HCT116 (cell line): ENCODE data around the gene ADORA1. TPM values are rescaled to one million over a fixed set of nuclear protein-coding genes. Genes with fewer than 3 reads are reported as not detected.

Source experiments
- ATAC-seq: fragments of 200-7000 bp; cut with Tn5 transposase; 2 replicates; pipeline ENCODE4 v1.9.1; 2020; ENCODE audit warnings: mild to moderate bottlenecking, moderate library complexity
- BruUV-seq: library from RNA; stranded (reverse); fragments of 400-500 nt; replicated peaks from 2 replicates; lab custom pipeline; 2021; lab: Mats Ljungman, UMichigan
- CTCF ChIA-PET: fragments of 300-600 bp; sonication (Branson Sonifier 250); formaldehyde crosslinking; loops from one replicate; lab custom pipeline; 2021; ENCODE audit warnings: antibody characterized with exemption; lab: Charles Lee
- POLR2A ChIA-PET: fragments of 300-600, 350-600 bp; sonication (Branson Sonifier 250); formaldehyde crosslinking; loops from one replicate; lab custom pipeline; 2021; ENCODE audit warnings: antibody characterized with exemption; lab: Charles Lee
- RAD21 ChIA-PET, 2 experiments: fragments of 300-600 bp; sonication (Branson Sonifier 250); formaldehyde crosslinking; loops; one replicate each; lab custom pipeline; 2023; ENCODE audit warnings: low total read pairs in 2 of 2; ENCODE audit not compliant: uncharacterized antibody in 2 of 2, unreplicated experiment in 2 of 2, low non-redundant PET in 1 of 2; lab: Charles Lee
- DNase-seq: peaks from one replicate; pipeline ENCODE4 v3.0.0-alpha.2; 2010; ENCODE audit warnings: low read depth, low spot score
- H2AFZ ChIP-seq: fragments of 200-600 bp; shearing (Covaris generic), sonication (generic); 2 replicates; pipeline ENCODE4 v1.6.1; 2017; ENCODE audit warnings: low read depth, mixed run types, mixed read lengths, antibody characterized with exemption, low read length; ENCODE audit not compliant: poor library complexity, severe bottlenecking
- H3K27ac ChIP-seq: 2 replicates; pipeline ENCODE4 v1.5.1; 2012; ENCODE audit warnings: low read depth, low read length
- H3K27me3 ChIP-seq: fragments of 200-600 bp; sonication (generic); 2 replicates; pipeline ENCODE4 v1.6.1; 2016; ENCODE audit warnings: mixed run types, low read length, mixed read lengths; ENCODE audit not compliant: insufficient read depth
- H3K36me3 ChIP-seq, 2 experiments: fragments of 200-500 bp in 1 of 2; fragments of 200-600 bp in 1 of 2; sonication (Bioruptor generic) in 1 of 2; sonication (generic) in 1 of 2; 2 replicates each; pipeline versions ENCODE4 v1.5.1 to v1.6.1; 2014 to 2016; ENCODE audit warnings: low read length in 2 of 2, inconsistent platforms in 1 of 2, mixed read lengths in 1 of 2, mixed run types in 1 of 2; ENCODE audit not compliant: insufficient read depth in 2 of 2, control insufficient read depth in 1 of 2
- H3K4me1 ChIP-seq, 2 experiments: fragments of 200-600 bp in 1 of 2; sonication (generic) in 1 of 2; 2 replicates each; pipeline versions ENCODE4 v1.5.1 to v1.6.1; 2012 to 2017; ENCODE audit warnings: low read length in 2 of 2, inconsistent platforms in 1 of 2, mild to moderate bottlenecking in 1 of 2, mixed read lengths in 1 of 2, mixed run types in 1 of 2, moderate library complexity in 1 of 2; ENCODE audit not compliant: insufficient read depth in 2 of 2, control insufficient read depth in 1 of 2
- H3K4me2 ChIP-seq: fragments of 200-600 bp; sonication (generic); 2 replicates; pipeline ENCODE4 v1.6.1; 2017; ENCODE audit warnings: mixed run types, low read length, mixed read lengths
- H3K4me3 ChIP-seq, 2 experiments: fragments of 200-600 bp in 1 of 2; sonication (generic) in 1 of 2; replicated peaks in 1 of 2; 2 replicates each; pipeline ENCODE4 v1.5.1; 2011 to 2016; ENCODE audit warnings: low read length in 2 of 2, control low read depth in 1 of 2, low read depth in 1 of 2, mild to moderate bottlenecking in 1 of 2, mixed read lengths in 1 of 2, mixed run types in 1 of 2
- H3K79me2 ChIP-seq: fragments of 200-600 bp; sonication (generic); 2 replicates; pipeline ENCODE4 v1.6.1; 2017; ENCODE audit warnings: mild to moderate bottlenecking, mixed run types, low read length, moderate library complexity, mixed read lengths; ENCODE audit not compliant: insufficient read depth
- H3K9ac ChIP-seq: fragments of 200-600 bp; sonication (generic); 2 replicates; pipeline ENCODE4 v1.6.1; 2016; ENCODE audit warnings: low read length, mixed read lengths
- H3K9me2 ChIP-seq: fragments of 200-600 bp; sonication (generic), shearing (Covaris generic); 2 replicates; pipeline ENCODE4 v1.6.1; 2017; ENCODE audit warnings: mixed run types, mild to moderate bottlenecking, moderate library complexity; ENCODE audit not compliant: insufficient read depth
- H3K9me3 ChIP-seq, 2 experiments: fragments of 200-500 bp in 1 of 2; fragments of 200-600 bp in 1 of 2; sonication (Bioruptor generic) in 1 of 2; sonication (generic) in 1 of 2; 2 replicates each; pipeline ENCODE4 v1.6.1; 2014 to 2017; ENCODE audit warnings: low read length in 2 of 2, mixed read lengths in 2 of 2, inconsistent platforms in 1 of 2, low read depth in 1 of 2, mild to moderate bottlenecking in 1 of 2, mixed run types in 1 of 2, moderate library complexity in 1 of 2; ENCODE audit not compliant: control insufficient read depth in 1 of 2, insufficient read depth in 1 of 2
- H4K20me1 ChIP-seq: fragments of 200-600 bp; sonication (generic), shearing (Covaris generic); 2 replicates; pipeline ENCODE4 v1.6.1; 2017; ENCODE audit warnings: mixed run types, mild to moderate bottlenecking, moderate library complexity; ENCODE audit not compliant: insufficient read depth
- CBX3 ChIP-seq: IDR thresholded peaks from 2 replicates; pipeline ENCODE4 v1.6.1; 2012; ENCODE audit warnings: low read depth
- CEBPB ChIP-seq: IDR thresholded peaks from 2 replicates; pipeline ENCODE4 v1.6.1; 2012; ENCODE audit warnings: low read depth
- CTCF ChIP-seq, 3 experiments: fragments of 200-600 bp in 1 of 3; sonication (generic) in 1 of 3; IDR thresholded peaks in 2 of 3; conservative IDR thresholded peaks in 1 of 3; 2 replicates each; pipeline ENCODE4 v1.5.1; 2012 to 2017; ENCODE audit warnings: low read depth in 2 of 3, low read length in 2 of 3, antibody characterized with exemption in 1 of 3, borderline replicate concordance in 1 of 3, control low read depth in 1 of 3, mild to moderate bottlenecking in 1 of 3, mixed read lengths in 1 of 3, mixed run types in 1 of 3, moderate library complexity in 1 of 3; ENCODE audit not compliant: insufficient read depth in 1 of 3
- EGR1 ChIP-seq: IDR thresholded peaks from 2 replicates; pipeline ENCODE4 v1.6.1; 2012; ENCODE audit warnings: low read depth
- ELF1 ChIP-seq: IDR thresholded peaks from 2 replicates; pipeline ENCODE4 v1.6.1; 2012; ENCODE audit warnings: low read depth, borderline replicate concordance
- EZH2 ChIP-seq: fragments of 200-600 bp; sonication (generic); IDR thresholded peaks from 2 replicates; pipeline ENCODE4 v1.6.1; 2017; ENCODE audit warnings: antibody characterized with exemption, mixed run types
- EZH2phosphoT487 ChIP-seq: fragments of 200-600 bp; IDR thresholded peaks from 2 replicates; pipeline ENCODE4 v1.6.1; 2018; ENCODE audit warnings: antibody characterized with exemption, borderline replicate concordance
- FOSL1 ChIP-seq: IDR thresholded peaks from 2 replicates; pipeline ENCODE4 v1.6.1; 2012; ENCODE audit warnings: low read depth
- JUND ChIP-seq: IDR thresholded peaks from 2 replicates; pipeline ENCODE4 v1.6.1; 2012
- MAX ChIP-seq: IDR thresholded peaks from 2 replicates; pipeline ENCODE4 v1.6.1; 2012
- POLR2A ChIP-seq: IDR thresholded peaks from 2 replicates; pipeline ENCODE4 v1.7.0; 2011; ENCODE audit warnings: borderline replicate concordance; ENCODE audit not compliant: insufficient read depth, insufficient read length; ENCODE audit errors: extremely low read depth
- POLR2AphosphoS5 ChIP-seq: IDR thresholded peaks from 2 replicates; pipeline ENCODE4 v1.6.1; 2011; ENCODE audit warnings: mild to moderate bottlenecking, low read depth, low read length, moderate library complexity
- SP1 ChIP-seq: IDR thresholded peaks from 2 replicates; pipeline ENCODE4 v1.6.1; 2012; ENCODE audit warnings: low read depth
- SRF ChIP-seq: IDR thresholded peaks from 2 replicates; pipeline ENCODE4 v1.6.1; 2012; ENCODE audit warnings: low read depth
- ZBTB33 ChIP-seq: IDR thresholded peaks from 2 replicates; pipeline ENCODE4 v1.6.1; 2011; ENCODE audit warnings: mild to moderate bottlenecking, low read length, moderate library complexity; ENCODE audit not compliant: insufficient replicate concordance; ENCODE audit errors: extremely low read depth
- ZFX ChIP-seq: fragments of 450-650 bp; IDR thresholded peaks from 2 replicates; pipeline ENCODE4 v1.6.1; 2017
- ZNF274 ChIP-seq: fragments of 200-500 bp; sonication (Bioruptor generic); IDR thresholded peaks from 2 replicates; pipeline ENCODE4 v1.6.1; 2014; ENCODE audit warnings: mild to moderate bottlenecking, low read depth, low read length, inconsistent platforms
- intact Hi-C: fragments of 100-400 bp; cut with micrococcal nuclease; formaldehyde crosslinking; loops from 2 replicates; pipeline ENCODE4 v1.10.0; 2022
- total RNA-seq: library from RNA; stranded (reverse); gene quantifications from one replicate; pipeline ENCODE4 v1.2.1, GENCODE V29; 2021; ENCODE audit not compliant: unreplicated experiment

The ADORA1 gene
- total RNA-seq, 1 experiment from 2014 or later = 2.8 TPM

- POLR2A ChIA-PET = no interaction called here
- TF ChIP-seq SRF (no peak), FOSL1 (no peak), ZBTB33 (no peak), EZH2phosphoT487 (no peak), CBX3 (no peak), JUND (no peak), POLR2A (no peak), MAX (no peak), EZH2 (no peak), ZFX (no peak), POLR2AphosphoS5 (no peak), ELF1 (no peak), ZNF274 (no peak), CEBPB (no peak), EGR1 (no peak), CTCF (IDR thresholded peaks at IDR 0.05 in 2 of 3, conservative IDR thresholded peaks at IDR 0.05 in 1 of 3; ENCODE audit: borderline replicate concordance in 1 of 3, insufficient read depth in 1 of 3, low read depth in 2 of 3, low read length in 2 of 3) (no peak), SP1 (no peak)
- DNase-seq = no peak
These were observed 56.3 kb downstream of the ADORA1 start for GRCh38 chr1:203183828-203184227.

More at GRCh38 chr1:203183828-203184227, 56.3 kb downstream of the ADORA1 start:
- Histone ChIP-seq H2AFZ (no peak overlapping the region), H3K9me2 (no peaks in the 10 kb centered on the region), H4K20me1 (no peaks in the 10 kb centered on the region), H3K9ac (no peak overlapping the region), H3K4me2 (no peak overlapping the region), H3K9me3 (no peaks in the 10 kb centered on the region), H3K27ac (no peak overlapping the region), H3K36me3 (no peaks in the 10 kb centered on the region), H3K27me3 (no peaks in the 10 kb centered on the region), H3K4me1 (peaks cover under 1 to 36% of the 10 kb centered on the region in 2 experiments), H3K4me3 (no peak overlapping the region), H3K79me2 (no peaks in the 10 kb centered on the region)
- intact Hi-C loops = no loop called here
- ATAC-seq = no peak
- no TSS peak for BruUV-seq
- CTCF ChIA-PET = no interaction called here
- RAD21 ChIA-PET = no interaction called here
